ENCODE data around the gene SP110.
"Not testable (repeated sequence)": the region's sequence is repeated elsewhere in the genome, so short reads cannot be mapped to it uniquely, and the experiment has no call there.

SP110 gene

GRCh38 chr2:230222829-230223228 lies 3.0 kb upstream of the SP110 start:
- DNase-seq = not testable (repeated sequence)

GRCh38 chr2:230221493-230221892 lies 1.7 kb upstream of the SP110 start:
- no peak for DNase-seq

GRCh38 chr2:230220347-230220969 lies 674 bp upstream of the SP110 start:
- DNase-seq = no peak

GRCh38 chr2:230218421-230218820 lies 1.4 kb downstream of the SP110 start:
- DNase-seq = peak; percentile 65

GRCh38 chr2:230217424-230217823 lies 2.4 kb downstream of the SP110 start:
- DNase-seq = no peak

- DNase-seq = no peak
Observed at GRCh38 chr2:230216489-230216888, 3.3 kb downstream of the SP110 start.

- no peak for DNase-seq
Observed at GRCh38 chr2:230209422-230210051, 10.2 kb downstream of the SP110 start.

- no peak for DNase-seq
Observed at GRCh38 chr2:230208576-230208975, 11.2 kb downstream of the SP110 start.

- DNase-seq = no peak
Observed at GRCh38 chr2:230205721-230206120, 14.1 kb downstream of the SP110 start.

GRCh38 chr2:230205034-230205433 lies 14.8 kb downstream of the SP110 start:
- no peak for DNase-seq

- DNase-seq = no peak
Observed at GRCh38 chr2:230203110-230203676, 16.6 kb downstream of the SP110 start.

- no peak for DNase-seq
Observed at GRCh38 chr2:230202430-230203109, 17.2 kb downstream of the SP110 start.

GRCh38 chr2:230184727-230185578 lies 34.8 kb downstream of the SP110 start:
- no peak for DNase-seq

- no peak for DNase-seq
Observed at GRCh38 chr2:230181195-230181594, 38.6 kb downstream of the SP110 start.

- no peak for DNase-seq
Observed at GRCh38 chr2:230179907-230180306, 39.9 kb downstream of the SP110 start.

GRCh38 chr2:230178546-230179485 lies 41.0 kb downstream of the SP110 start:
- no peak for DNase-seq

GRCh38 chr2:230176996-230177395 lies 42.8 kb downstream of the SP110 start:
- no peak for DNase-seq

GRCh38 chr2:230174466-230174865 lies 45.3 kb downstream of the SP110 start:
- no peak for DNase-seq

- DNase-seq = no peak
Observed at GRCh38 chr2:230172852-230173251, 46.9 kb downstream of the SP110 start.

- DNase-seq = no peak
Observed at GRCh38 chr2:230172156-230172555, 47.6 kb downstream of the SP110 start.

- peak; percentile 4 for DNase-seq
Observed at GRCh38 chr2:230170532-230170931, 49.3 kb downstream of the SP110 start.
